ENCODE results near the gene POLG. TPM values are rescaled to one million over a fixed set of nuclear protein-coding genes. Genes with fewer than 3 reads are reported as not detected.

POLG gene
- total and polyA plus RNA-seq, 4 donors, result 36.7 to 84.9 (median 45.3) TPM

Small RNAs within 50 kb of the gene (small RNA-seq; reads per million reads assigned to genes)
- not detected for gene MIR6766 (ENCODE audit: low replicate concordance)

Other genes starting within 250 kb of the POLG start
- gene ABHD2, start 246.4 kb downstream of the POLG start, total RNA-seq, result 100 to 1,000 TPM in 1 of 2 donors, 10 to 100 TPM in 1; 77.2 to 200 TPM
- gene ABHD2, start 246.4 kb downstream of the POLG start, polyA plus RNA-seq, result 10 to 100 TPM; 11.7 to 41.5 TPM
- gene RLBP1, start 113.2 kb downstream of the POLG start, total RNA-seq, result not detected
- gene RLBP1, start 113.2 kb downstream of the POLG start, polyA plus RNA-seq, result not detected
- 10 to 100 TPM in 1 of 2 donors, 1 to 10 TPM in 1; 8.6 to 11.9 TPM for gene FANCI, start 90.8 kb downstream of the POLG start, total RNA-seq
- gene FANCI, start 90.8 kb downstream of the POLG start, polyA plus RNA-seq, result 1 to 10 TPM; 3.2 to 4.0 TPM
- gene RHCG, start 161.8 kb upstream of the POLG start, total RNA-seq, result under 1 TPM in 1 of 2 donors, not detected in 1; 0.17 TPM
- gene RHCG, start 161.8 kb upstream of the POLG start, polyA plus RNA-seq, result under 1 TPM; 0.25 to 0.37 TPM
- gene TICRR, start 240.6 kb upstream of the POLG start, total RNA-seq, result 1 to 10 TPM in 1 of 2 donors, under 1 TPM in 1; 0.52 to 1.7 TPM
- gene TICRR, start 240.6 kb upstream of the POLG start, polyA plus RNA-seq, result under 1 TPM; 0.31 to 0.33 TPM